H1 (cell line): ENCODE measurements around the gene SLAMF6. TPM values are rescaled to one million over a fixed set of nuclear protein-coding genes. Genes with fewer than 3 reads are reported as not detected.

Experiments
- CTCF ChIA-PET: fragments of 300-600 bp; sonication (Branson Sonifier 250); formaldehyde crosslinking; loops from one replicate; lab custom pipeline; 2021; ENCODE audit not compliant: partially characterized antibody; lab: Charles Lee
- POLR2A ChIA-PET: fragments of 300-600 bp; sonication (Branson Sonifier 250); formaldehyde crosslinking; loops from one replicate; lab custom pipeline; 2021; ENCODE audit warnings: inconsistent platforms; ENCODE audit not compliant: partially characterized antibody; lab: Charles Lee
- DNase-seq, 2 experiments: peaks; one replicate each; pipeline versions ENCODE4 v3.0.0 to v3.0.0-alpha.2; 2010 to 2022; ENCODE audit warnings: low spot score in 2 of 2, low read depth in 1 of 2, mixed read lengths in 1 of 2
- FAIRE-seq: peaks from 2 replicates; lab custom pipeline; 2011; peaks lifted over from hg19 to GRCh38; lab: Jason Lieb, UNC
- H2AFZ ChIP-seq: 2 replicates; pipeline ENCODE4 v1.8.1; 2012; ENCODE audit warnings: low read length, inconsistent platforms
- H2AK5ac ChIP-seq: 2 replicates; pipeline ENCODE4 v1.6.1; 2013; ENCODE audit warnings: low read depth, low read length
- H2BK120ac ChIP-seq: replicated peaks from 2 replicates; pipeline ENCODE3; 2013; ENCODE audit warnings: low read depth, low read length, inconsistent platforms
- H2BK12ac ChIP-seq: 2 replicates; pipeline ENCODE4 v1.6.1; 2013; ENCODE audit warnings: low read depth, low read length
- H2BK15ac ChIP-seq: 2 replicates; pipeline ENCODE4 v1.6.1; 2013; ENCODE audit warnings: low read length
- H2BK20ac ChIP-seq: 2 replicates; pipeline ENCODE4 v1.6.1; 2013; ENCODE audit warnings: low read length
- H2BK5ac ChIP-seq: 2 replicates; pipeline ENCODE4 v1.6.1; 2013; ENCODE audit warnings: low read depth, low read length
- H3K14ac ChIP-seq: 2 replicates; pipeline ENCODE4 v1.6.1; 2013; ENCODE audit warnings: inconsistent platforms; ENCODE audit not compliant: insufficient read length
- H3K18ac ChIP-seq: 2 replicates; pipeline ENCODE4 v1.6.1; 2013; ENCODE audit warnings: low read length; ENCODE audit errors: extremely low read depth
- H3K23ac ChIP-seq: 2 replicates; pipeline ENCODE4 v1.6.1; 2013; ENCODE audit warnings: inconsistent platforms; ENCODE audit not compliant: insufficient read length
- H3K23me2 ChIP-seq: 2 replicates; pipeline ENCODE4 v1.6.1; 2013; ENCODE audit warnings: low read depth, low read length
- H3K27ac ChIP-seq: 2 replicates; pipeline ENCODE4 v1.6.1; 2011; ENCODE audit warnings: low read depth, low read length, inconsistent platforms
- H3K27me3 ChIP-seq, 4 experiments: replicated peaks in 1 of 4; 1 replicate in 1 of 4; 2 replicates in 3 of 4; pipeline versions ENCODE4 v1.6.1 to v1.8.1; 2011 to 2013; ENCODE audit warnings: low read length in 3 of 4, mild to moderate bottlenecking in 3 of 4, inconsistent platforms in 2 of 4, mixed read lengths in 2 of 4, moderate library complexity in 1 of 4; ENCODE audit not compliant: control insufficient read depth in 3 of 4, insufficient read depth in 3 of 4; ENCODE audit errors: extremely low read depth in 1 of 4
- H3K36me3 ChIP-seq, 4 experiments: 2 replicates each; pipeline versions ENCODE4 v1.6.1 to v1.8.1; 2011 to 2013; ENCODE audit warnings: mild to moderate bottlenecking in 4 of 4, low read length in 3 of 4, moderate library complexity in 2 of 4, control low read depth in 1 of 4, inconsistent platforms in 1 of 4; ENCODE audit not compliant: insufficient read depth in 4 of 4, control insufficient read depth in 2 of 4
- H3K4ac ChIP-seq: replicated peaks from 2 replicates; pipeline ENCODE3; 2013; ENCODE audit warnings: low read length, low read depth, mixed read lengths, inconsistent platforms; ENCODE audit not compliant: insufficient read length
- H3K4me1 ChIP-seq, 4 experiments: replicated peaks in 1 of 4; 1 replicate in 1 of 4; 2 replicates in 3 of 4; pipeline versions ENCODE4 v1.6.1 to v1.8.1; 2011 to 2013; ENCODE audit warnings: low read length in 3 of 4, inconsistent platforms in 2 of 4, mixed read lengths in 1 of 4; ENCODE audit not compliant: insufficient read depth in 4 of 4, control insufficient read depth in 3 of 4
- H3K4me2 ChIP-seq, 2 experiments: 2 replicates each; pipeline versions ENCODE4 v1.6.1 to v1.8.1; 2011 to 2013; ENCODE audit warnings: low read depth in 2 of 2, low read length in 2 of 2, control low read depth in 1 of 2, inconsistent platforms in 1 of 2, mild to moderate bottlenecking in 1 of 2; ENCODE audit not compliant: insufficient read depth in 1 of 2
- H3K4me3 ChIP-seq, 4 experiments: fragments of 200-600, 300-600 bp in 1 of 4; sonication (generic), shearing (Covaris generic), sonication (Bioruptor Twin) in 1 of 4; 2 replicates each; pipeline versions ENCODE4 v1.5.1 to v1.8.1; 2011 to 2016; ENCODE audit warnings: low read length in 4 of 4, low read depth in 3 of 4, control low read depth in 2 of 4, inconsistent platforms in 2 of 4, mild to moderate bottlenecking in 2 of 4, mixed read lengths in 1 of 4, moderate library complexity in 1 of 4; ENCODE audit not compliant: insufficient read depth in 2 of 4; ENCODE audit errors: extremely low read depth in 1 of 4
- H3K56ac ChIP-seq: replicated peaks from 2 replicates; pipeline ENCODE3; 2013; ENCODE audit warnings: low read depth, mild to moderate bottlenecking, mixed read lengths, low read length, inconsistent platforms; ENCODE audit not compliant: insufficient read length
- H3K79me1 ChIP-seq: 2 replicates; pipeline ENCODE4 v1.6.1; 2013; ENCODE audit warnings: low read depth, low read length, control low read depth
- H3K79me2 ChIP-seq, 2 experiments: 2 replicates each; pipeline versions ENCODE4 v1.6.1 to v1.8.1; 2012 to 2013; ENCODE audit warnings: low read length in 2 of 2, mild to moderate bottlenecking in 2 of 2, inconsistent platforms in 1 of 2; ENCODE audit not compliant: insufficient read depth in 2 of 2, control insufficient read depth in 1 of 2
- H3K9ac ChIP-seq, 4 experiments: replicated peaks in 1 of 4; 1 replicate in 1 of 4; 2 replicates in 3 of 4; pipeline versions ENCODE4 v1.6.1 to v1.8.1; 2011 to 2013; ENCODE audit warnings: low read depth in 3 of 4, low read length in 3 of 4, control low read depth in 2 of 4, mild to moderate bottlenecking in 2 of 4, moderate library complexity in 2 of 4, inconsistent platforms in 1 of 4; ENCODE audit errors: extremely low read depth in 1 of 4
- H3K9me3 ChIP-seq, 2 experiments: 2 replicates each; pipeline versions ENCODE4 v1.6.1 to v1.8.1; 2012 to 2013; ENCODE audit warnings: mild to moderate bottlenecking in 2 of 2, moderate library complexity in 2 of 2, control low read depth in 1 of 2, inconsistent platforms in 1 of 2, low read depth in 1 of 2, low read length in 1 of 2, mixed read lengths in 1 of 2; ENCODE audit not compliant: insufficient read depth in 2 of 2
- H4K20me1 ChIP-seq, 2 experiments: replicated peaks in 1 of 2; 2 replicates each; pipeline versions ENCODE3 to v1.8.1; 2011 to 2013; ENCODE audit warnings: inconsistent platforms in 2 of 2, low read length in 2 of 2, mild to moderate bottlenecking in 1 of 2; ENCODE audit not compliant: insufficient read depth in 2 of 2, control insufficient read depth in 1 of 2
- H4K5ac ChIP-seq: 2 replicates; pipeline ENCODE4 v1.6.1; 2013; ENCODE audit warnings: low read length, low read depth, mixed read lengths, inconsistent platforms; ENCODE audit not compliant: insufficient read length
- H4K8ac ChIP-seq: 2 replicates; pipeline ENCODE4 v1.8.0; 2013; ENCODE audit warnings: mild to moderate bottlenecking, moderate library complexity, low read length, inconsistent platforms; ENCODE audit not compliant: insufficient read depth; ENCODE audit errors: extremely low read depth
- H4K91ac ChIP-seq: replicated peaks from 2 replicates; pipeline ENCODE3; 2013; ENCODE audit warnings: low read length, mixed read lengths, inconsistent platforms; ENCODE audit not compliant: insufficient read length
- CTBP2 ChIP-seq: IDR thresholded peaks from 2 replicates; pipeline ENCODE4 v1.7.0; 2011; ENCODE audit warnings: borderline replicate concordance, mild to moderate bottlenecking, moderate library complexity, mixed read lengths, low read length; ENCODE audit not compliant: insufficient read depth, insufficient read length
- NRF1 ChIP-seq: IDR thresholded peaks from 2 replicates; pipeline ENCODE4 v1.6.1; 2011; ENCODE audit warnings: mild to moderate bottlenecking, low read depth, low read length, improper control_type of control experiment
- WGBS, 2 experiments: shearing (Covaris generic) in 1 of 2; methylation state at CpG; one replicate each; pipeline versions ENCODE4 v1.1.6 to v1.1.7; 2013 to 2015; ENCODE audit warnings: low lambda C conversion rate in 2 of 2, mixed read lengths in 2 of 2, inconsistent platforms in 1 of 2, low coverage in 1 of 2, missing lambda C conversion rate in 1 of 2; ENCODE audit not compliant: insufficient replicate concordance in 2 of 2, insufficient coverage in 1 of 2, insufficient read length in 1 of 2; ENCODE audit errors: extremely low coverage in 1 of 2, missing lambda C conversion rate in 1 of 2; 5-methylcytosine and 5-hydroxymethylcytosine counted together
- polyA plus RNA-seq, 7 experiments: library from polyadenylated mRNA; depleted of rRNA in 3 of 7; stranded (reverse) in 5 of 7; unstranded in 2 of 7; fragments of >200 nt in 5 of 7; fragments of 200-250 nt in 2 of 7; gene quantifications; 1 replicate in 5 of 7; 2 replicates in 1 of 7; 4 replicates in 1 of 7; pipeline versions ENCODE4 v1.2.1 to v1.2.3, GENCODE V29; 2011 to 2013; ENCODE audit warnings: missing spikeins in 2 of 7, mixed read lengths in 2 of 7
- total RNA-seq: library from RNA; stranded (reverse); fragmentation: NEBNext Ultra II Directional; extraction: Animal tissue kit (Norgen Biotek cat#: 25700); gene quantifications from 2 replicates; pipeline ENCODE4 v1.2.1, GENCODE V29; 2021

Gene SLAMF6
- total and polyA plus RNA-seq, 2 of the 8 experiments (the other 6 are each of a cell fraction or from before 2014, with no cell fraction given), result not detected

- no peak overlapping the region for H2BK5ac ChIP-seq
- WGBS, 2 experiments, result 93 to 100% methylated on average over 1 to 2 of the region's 2 CpGs
- H2BK120ac ChIP-seq, result no peak overlapping the region
- no peak overlapping the region for H2BK20ac ChIP-seq
- no peak overlapping the region for H3K4ac ChIP-seq
- no peak overlapping the region for H3K18ac ChIP-seq
- H3K4me2 ChIP-seq, result no peak overlapping the region
- H2BK15ac ChIP-seq, result no peak overlapping the region
- H3K9me3 ChIP-seq, result no peaks in the 10 kb centered on the region
- H3K14ac ChIP-seq, result no peak overlapping the region
- H2BK12ac ChIP-seq, result no peak overlapping the region
- no peak overlapping the region for H2AFZ ChIP-seq
- ChIA-PET CTCF (interaction anchor here (0.7 to 1.8 kb wide), 2 partner anchors 25 to 36 kb away, joined by 4 read pairs; no protein-coding TSS in a partner anchor), POLR2A (no interaction called here)
- H3K23ac ChIP-seq, result no peak overlapping the region
- no peaks in the 10 kb centered on the region for H3K4me1 ChIP-seq
- H3K36me3 ChIP-seq, result no peaks in the 10 kb centered on the region
- no peak overlapping the region for H3K9ac ChIP-seq
- no peak for FAIRE-seq
- H3K79me1 ChIP-seq, result no peaks in the 10 kb centered on the region
- no peaks in the 10 kb centered on the region for H3K79me2 ChIP-seq
- no peak overlapping the region for H3K27ac ChIP-seq
- H4K91ac ChIP-seq, result no peak overlapping the region
- no peak for DNase-seq
- H2AK5ac ChIP-seq, result no peak overlapping the region
- TF ChIP-seq CTBP2 (no peak), NRF1 (no peak)
- no peaks in the 10 kb centered on the region for H3K27me3 ChIP-seq
- no peak overlapping the region for H4K5ac ChIP-seq
- no peak overlapping the region for H3K4me3 ChIP-seq
- no peak overlapping the region for H4K8ac ChIP-seq
- no peaks in the 10 kb centered on the region for H4K20me1 ChIP-seq
- H3K23me2 ChIP-seq, result no peaks in the 10 kb centered on the region
- H3K56ac ChIP-seq, result no peak overlapping the region
Measured at GRCh38 chr1:160569806-160570205, 46.8 kb upstream of the SLAMF6 start.
